ENCODE results near the gene SULT2A1.
"Not testable (repeated sequence)": the region's sequence is repeated elsewhere in the genome, so short reads cannot be mapped to it uniquely, and the experiment has no call there.

The SULT2A1 gene, protein sequence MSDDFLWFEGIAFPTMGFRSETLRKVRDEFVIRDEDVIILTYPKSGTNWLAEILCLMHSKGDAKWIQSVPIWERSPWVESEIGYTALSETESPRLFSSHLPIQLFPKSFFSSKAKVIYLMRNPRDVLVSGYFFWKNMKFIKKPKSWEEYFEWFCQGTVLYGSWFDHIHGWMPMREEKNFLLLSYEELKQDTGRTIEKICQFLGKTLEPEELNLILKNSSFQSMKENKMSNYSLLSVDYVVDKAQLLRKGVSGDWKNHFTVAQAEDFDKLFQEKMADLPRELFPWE

DNA sequence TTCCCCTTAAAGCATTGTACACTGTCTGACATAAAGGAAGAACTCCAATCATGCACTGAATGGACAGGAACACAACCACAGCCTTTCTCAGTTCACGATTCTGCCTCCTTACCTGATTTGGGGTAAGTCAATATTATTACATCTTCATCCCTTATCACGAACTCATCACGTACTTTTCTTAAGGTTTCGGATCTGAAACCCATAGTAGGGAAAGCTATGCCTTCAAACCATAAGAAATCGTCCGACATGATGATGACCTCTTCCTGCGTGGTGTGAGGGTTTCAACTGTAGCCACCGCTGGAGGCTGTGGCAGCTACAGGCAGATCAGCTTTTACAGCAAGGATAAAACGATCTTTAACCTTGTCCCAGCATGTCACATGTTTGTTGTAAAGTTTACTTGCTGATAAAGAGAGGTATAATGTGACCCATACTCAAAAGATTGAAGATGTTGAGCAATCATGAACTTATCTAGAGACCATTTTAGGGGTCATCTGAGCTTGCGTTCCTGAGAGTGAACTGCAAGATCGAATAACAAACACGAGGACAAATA is at the start of gene SULT2A1:
TSS of gene SULT2A1 (minus strand) at position 306 of the 550 bp plus-strand sequence. CDS start at position 248, 58 bp downstream.
- no peak for DNase-seq

DNA sequence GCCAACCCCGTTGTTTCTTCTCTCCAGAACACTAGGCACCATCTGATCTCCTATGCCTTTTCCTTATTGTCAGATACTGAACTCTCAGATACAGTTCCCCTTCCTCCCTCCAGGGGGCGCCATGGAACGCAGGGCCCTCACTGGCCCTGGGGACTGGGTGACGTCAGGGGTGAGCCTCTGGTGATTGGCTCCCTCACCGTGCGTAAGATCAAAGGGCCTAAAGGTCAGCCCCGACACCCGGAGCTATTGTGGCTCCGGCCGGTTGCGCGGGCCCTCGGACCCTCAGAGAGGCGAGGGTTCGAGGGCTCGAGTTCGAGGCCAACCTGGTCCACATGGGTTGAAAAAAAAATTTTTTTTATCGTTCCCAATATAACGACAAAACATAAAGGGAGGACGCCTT is 42.5 kb upstream of the SULT2A1 start:
- DNase-seq: not testable (repeated sequence)

DNA sequence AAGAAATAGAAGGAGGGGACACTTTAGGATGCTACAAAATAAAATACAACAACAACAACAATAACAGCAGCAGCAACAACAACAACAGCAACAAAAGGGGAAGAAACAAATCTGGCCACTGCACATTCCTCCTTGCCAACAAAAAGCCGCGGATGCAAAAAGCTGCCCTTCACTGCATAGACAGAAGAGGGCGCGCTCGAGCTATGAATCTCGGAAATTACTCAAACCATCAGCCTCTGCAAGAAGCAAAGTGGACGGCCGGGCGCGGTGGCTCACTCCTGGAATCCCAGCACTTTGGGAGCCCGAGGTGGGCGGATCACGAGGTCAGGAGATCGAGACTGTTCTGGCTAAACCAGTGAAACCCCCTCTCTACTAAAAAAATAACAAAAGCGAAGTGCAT is 34.0 kb upstream of the SULT2A1 start:
- DNase-seq: not testable (repeated sequence)

DNA sequence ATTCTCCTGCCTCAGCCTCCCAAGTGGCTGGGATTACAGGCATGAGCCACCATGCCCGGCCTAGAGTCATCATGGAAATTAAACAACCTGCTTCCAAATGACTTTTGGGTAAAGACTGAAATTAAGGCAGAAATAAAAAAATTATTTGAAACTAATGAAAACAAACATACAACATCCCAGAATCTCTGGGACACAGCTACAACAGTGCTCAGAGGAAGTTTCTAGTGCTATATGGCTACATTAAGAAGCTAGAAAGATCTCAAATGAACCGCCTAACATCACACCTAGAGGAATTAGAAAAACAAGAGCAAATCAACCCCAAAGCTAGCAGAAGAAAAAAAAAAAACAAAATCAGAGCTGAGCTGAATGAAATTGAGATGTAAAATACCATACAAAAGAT is 24.1 kb upstream of the SULT2A1 start:
- DNase-seq: not testable (repeated sequence)

DNA sequence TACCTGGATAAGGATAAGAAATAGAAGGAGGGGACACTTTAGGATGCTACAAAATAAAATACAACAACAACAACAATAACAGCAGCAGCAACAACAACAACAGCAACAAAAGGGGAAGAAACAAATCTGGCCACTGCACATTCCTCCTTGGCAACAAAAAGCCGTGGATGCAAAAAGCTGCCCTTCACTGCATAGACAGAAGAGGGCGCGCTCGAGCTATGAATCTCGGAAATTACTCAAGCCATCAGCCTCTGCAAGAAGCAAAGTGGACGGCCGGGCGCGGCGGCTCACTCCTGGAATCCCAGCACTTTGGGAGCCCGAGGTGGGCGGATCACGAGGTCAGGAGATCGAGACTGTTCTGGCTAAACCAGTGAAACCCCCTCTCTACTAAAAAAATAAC is 23.2 kb upstream of the SULT2A1 start:
- peak; percentile 78 for DNase-seq

DNA sequence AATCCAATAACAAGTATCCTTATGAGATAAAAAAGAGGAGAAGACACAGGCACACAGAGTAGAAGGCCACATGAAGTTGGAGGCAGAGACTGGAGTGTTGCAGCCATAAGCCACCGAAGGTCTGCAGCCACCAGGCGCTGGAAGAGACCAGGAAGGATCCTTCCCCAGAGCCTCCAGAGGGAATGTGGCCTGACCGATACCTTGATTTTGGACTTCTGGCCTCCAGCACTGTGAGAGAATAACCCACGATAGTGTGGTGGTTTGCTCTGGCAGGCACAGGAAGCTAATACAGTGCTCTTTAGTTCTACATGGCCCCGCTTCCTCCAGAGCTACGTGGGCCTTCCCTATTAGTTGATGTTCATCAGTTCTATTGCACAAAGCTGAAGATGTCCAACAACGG is 15.3 kb upstream of the SULT2A1 start:
- DNase-seq: no peak

DNA sequence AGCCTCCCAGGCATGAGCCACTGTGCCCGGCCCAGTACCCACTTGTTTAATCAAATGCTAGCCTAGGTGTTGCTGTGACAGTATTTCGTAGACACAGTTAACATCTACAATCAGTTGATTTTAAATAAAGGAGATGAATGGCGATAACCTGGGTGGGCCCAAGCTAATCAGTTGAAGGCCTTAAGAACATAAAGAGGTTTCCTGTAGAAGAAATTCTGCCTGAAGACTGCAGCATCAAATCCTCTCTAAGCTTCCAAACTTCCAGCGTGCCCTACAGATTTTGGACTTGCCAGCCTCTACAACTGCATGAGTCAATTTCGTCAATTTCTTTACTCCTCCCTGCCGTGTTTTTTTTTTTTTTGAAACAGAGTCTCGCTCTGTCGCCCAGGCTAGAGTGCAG is 13.2 kb upstream of the SULT2A1 start:
- DNase-seq: no peak

DNA sequence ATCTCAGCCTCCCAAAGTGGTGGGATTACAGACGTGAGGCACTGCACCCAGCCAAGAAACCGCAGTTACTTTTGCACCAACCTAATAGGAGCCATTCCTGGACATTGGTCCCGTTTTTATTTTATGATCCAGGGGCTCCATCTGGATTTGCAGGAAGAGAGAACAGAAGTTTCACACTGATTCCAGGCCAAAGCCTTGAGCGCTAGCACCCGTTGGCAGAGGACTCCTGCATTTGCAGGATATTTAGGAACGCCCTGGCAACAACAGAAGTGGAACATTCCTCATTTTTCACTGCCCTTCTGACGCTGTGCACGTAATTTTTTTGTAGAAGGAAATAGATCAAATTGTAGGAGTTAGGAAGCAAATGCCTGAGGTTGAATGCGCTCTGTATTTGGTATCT is 11.7 kb upstream of the SULT2A1 start:
- DNase-seq: no peak

DNA sequence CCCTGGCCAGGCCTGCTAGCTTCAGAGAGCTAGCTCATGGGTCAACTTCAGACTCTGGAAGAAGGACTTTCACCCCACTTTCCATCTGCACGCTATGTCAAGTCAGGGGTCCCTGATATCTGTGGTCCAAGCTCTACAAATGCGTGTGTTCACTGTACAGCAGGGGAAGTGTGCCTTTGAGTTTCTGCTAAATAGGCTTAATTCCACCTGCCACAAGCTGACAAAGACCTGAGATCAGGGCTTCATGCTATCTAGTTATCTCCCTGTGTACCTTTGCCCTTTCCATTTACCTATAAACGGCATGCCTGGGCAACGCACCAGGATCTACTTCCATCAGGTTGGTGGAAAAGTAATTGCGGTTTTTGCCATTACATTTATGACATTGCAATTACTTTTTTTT is 10.7 kb upstream of the SULT2A1 start:
- no peak for DNase-seq

DNA sequence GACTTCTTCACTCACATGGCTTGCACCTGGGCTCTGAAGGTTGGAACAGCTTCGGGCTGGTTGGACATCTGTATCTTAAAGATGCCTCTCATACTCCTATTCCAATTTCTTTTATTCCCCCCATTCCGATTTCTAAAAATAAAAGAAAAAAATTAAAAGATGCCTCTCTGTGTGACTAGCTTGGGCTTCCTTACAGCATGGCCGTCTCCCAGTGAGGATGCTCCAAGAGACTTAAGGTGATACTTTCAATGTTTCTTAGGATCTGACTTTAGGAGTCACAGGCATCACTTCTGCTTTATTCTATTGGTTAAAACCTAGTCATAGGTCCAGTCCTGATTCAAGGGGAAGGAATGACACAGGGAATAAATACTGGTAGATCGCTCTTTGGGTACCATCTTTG is 9.9 kb upstream of the SULT2A1 start:
- DNase-seq: no peak

DNA sequence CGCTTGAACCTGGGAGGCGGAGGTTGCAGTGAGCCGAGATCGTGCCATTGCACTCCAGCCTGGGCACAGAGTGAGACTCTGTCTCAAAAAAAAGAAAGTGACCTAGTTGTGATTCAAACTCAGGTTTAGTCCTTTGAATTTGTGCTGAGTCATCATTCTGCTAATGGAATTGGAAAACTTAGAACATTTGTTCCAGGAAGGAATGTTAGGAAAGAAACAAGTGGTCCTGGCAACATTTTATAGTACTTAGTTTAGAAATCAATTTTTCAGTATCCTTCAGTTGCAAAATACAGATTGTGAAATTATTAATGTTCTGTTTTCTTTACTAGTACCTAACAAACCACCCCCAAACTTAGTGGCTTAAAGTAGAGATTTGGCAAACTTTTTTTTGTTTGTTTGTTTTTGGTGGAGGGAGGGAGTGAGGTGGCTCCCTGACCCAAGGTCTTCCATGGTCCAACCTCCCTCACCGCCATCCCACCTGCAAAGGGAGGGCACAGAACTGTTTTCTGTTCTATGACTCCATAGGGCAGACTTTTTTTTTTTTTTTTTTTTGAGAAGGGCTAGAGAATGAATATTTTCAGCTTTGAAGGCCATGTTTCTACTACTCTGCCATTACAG is 9.2 kb upstream of the SULT2A1 start:
- DNase-seq: no peak

DNA sequence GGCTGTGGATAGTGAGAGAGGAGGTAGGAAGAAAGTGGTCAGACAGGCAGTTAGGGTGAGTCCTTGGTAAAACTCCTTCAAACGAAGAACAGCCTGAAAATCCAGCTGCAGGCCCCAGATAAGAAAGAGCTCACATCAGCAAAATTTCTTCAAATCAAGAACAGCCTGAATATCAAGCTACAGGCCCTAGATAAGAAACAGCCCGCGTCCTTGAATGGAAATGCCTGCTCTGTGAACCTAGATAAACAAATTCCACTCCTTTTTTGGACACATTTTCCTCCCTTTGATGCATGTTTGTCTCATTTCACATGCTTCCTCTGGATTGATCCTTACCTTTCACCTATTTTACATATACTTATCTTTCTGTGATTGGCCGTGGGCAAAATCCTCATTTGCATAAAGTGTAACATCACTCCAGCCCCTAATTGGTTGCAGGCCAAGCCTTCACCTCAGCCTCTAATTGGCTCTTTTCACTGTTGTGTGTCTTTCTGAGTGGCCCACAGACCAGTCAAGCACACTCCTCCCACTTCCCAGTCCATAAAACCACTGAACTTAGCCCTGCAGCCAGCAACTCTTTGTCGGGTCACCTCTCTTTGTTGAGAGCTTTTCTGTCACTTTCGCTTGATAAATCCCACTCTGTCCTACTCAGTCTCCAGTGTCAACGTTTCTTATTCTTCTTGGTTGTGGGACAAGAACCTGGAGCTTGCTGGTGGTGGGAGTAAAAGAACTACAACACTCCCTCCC is 6.0 kb upstream of the SULT2A1 start:
- DNase-seq: no peak

DNA sequence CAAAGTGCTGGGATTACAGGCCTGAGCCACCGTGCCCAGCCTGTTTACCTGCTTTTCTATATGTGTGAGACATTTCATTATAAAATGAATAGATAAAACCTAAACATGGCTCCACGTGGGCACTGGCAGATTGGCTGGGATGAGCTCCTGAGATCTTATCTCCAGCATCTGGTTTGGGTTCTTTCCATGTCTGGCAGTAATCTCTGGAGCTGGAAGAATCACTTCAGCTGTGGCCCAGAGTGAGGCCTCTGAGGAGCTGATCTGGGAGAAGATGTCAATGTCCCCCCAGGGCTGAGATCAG is 5.5 kb upstream of the SULT2A1 start:
- DNase-seq: no peak

DNA sequence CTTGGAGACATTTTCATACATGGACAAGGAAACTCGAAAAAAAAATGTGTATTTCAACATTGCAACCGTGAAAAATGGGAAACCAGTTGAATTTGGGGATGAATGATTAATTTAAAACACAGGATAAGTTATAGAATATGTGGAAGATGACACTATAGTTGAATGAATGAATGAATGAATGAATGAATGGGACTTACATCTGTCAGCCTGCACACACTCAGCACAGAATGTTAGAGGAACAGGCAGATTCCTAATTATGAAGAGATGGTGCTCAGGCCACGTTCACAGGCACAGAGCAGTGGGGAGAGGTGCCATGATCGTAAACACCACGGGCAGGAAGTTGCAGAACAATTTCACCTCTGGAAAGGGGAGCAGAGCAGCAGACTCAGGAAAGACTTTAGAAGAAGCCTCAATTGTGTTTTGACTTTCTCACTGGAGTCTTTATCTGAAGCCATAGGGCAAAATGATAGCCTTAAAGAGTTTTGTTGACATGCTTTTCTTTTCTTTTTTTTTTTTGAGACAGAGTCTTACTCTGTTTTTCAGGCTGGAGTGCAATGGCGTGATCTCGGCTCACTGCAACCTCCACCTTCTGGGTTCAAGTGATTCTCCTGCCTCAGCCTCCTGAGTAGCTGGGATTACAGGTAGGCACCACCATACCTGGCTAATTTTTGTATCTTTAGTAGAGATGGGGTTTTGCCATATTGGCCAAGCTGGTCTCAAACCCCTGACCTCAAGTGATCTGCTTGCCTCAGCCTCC is 4.9 kb upstream of the SULT2A1 start:
- DNase-seq: no peak

DNA sequence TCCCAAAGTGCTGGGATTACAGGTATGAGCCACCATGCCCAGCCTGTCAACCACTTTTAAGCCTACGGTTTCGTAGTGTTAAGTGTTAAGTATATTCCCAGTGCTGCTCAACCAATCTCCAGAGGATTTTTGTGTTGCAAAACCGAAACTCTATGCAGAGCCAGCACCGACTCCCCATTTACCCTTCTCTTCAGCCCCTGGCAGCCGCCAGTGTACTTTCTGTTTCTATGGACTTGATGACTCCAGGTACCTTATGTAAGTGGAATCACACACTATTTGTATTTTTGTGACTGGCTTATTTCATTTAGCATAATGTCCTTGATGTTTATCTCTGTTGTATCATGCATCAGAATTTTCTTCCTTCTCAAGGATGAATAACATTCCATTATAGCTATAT is 1.1 kb downstream of the SULT2A1 start:
- no peak for DNase-seq

DNA sequence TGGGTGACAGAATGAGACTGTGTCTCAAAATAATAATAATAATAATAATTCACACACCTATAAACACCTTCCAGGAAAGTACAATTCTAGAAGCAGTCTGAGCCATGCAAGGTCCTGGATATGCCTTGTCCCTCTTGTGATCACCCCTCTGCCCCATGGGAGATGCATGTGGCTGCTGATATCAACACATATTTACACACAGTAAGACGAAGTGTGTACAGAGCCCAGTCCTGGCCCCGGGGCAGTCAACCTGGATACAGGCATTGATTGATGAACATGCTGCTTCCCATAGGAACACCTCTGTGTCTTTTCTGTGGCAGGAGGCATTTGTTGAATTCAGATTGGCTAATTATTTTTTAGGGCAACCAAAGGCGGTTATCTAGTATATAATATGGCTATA is 3.2 kb downstream of the SULT2A1 start:
- no peak for DNase-seq

DNA sequence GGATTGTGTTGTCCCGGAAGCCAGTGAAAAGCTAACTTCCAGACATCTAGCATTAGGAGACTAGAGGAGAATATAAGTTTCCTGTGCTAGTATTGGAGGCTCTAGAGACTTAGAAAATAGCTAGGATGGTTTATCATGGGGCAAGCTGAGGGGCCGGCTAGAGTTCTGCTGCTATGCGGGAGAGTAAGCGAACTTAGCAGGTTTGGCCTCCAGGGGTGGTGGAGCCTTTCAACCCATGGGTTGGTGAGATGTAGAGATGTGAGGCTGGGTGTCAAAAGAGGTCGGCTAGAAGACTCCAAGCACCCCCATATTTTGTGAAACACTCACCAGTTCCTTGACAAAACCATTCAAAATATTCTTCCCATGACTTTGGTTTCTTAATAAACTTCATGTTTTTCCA is 4.4 kb downstream of the SULT2A1 start:
- DNase-seq: no peak

DNA sequence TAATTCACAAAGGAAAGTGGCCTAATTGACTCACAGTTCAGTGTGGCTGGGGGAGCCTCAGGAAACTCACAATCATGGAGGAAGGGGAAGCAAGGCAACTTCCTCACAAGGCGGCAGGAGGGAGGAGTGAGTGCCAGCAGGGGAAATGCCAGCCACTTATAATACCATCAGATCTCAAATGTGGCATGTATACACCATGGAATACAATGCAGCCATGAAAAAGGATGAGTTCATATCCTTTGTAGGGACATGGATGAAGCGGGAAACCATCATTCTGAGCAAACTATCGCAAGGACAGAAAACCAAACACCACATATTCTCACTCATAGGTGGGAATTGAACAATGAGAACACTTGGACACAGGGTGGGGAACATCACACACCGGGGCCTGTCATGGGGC is 6.7 kb downstream of the SULT2A1 start:
- DNase-seq: not testable (repeated sequence)

DNA sequence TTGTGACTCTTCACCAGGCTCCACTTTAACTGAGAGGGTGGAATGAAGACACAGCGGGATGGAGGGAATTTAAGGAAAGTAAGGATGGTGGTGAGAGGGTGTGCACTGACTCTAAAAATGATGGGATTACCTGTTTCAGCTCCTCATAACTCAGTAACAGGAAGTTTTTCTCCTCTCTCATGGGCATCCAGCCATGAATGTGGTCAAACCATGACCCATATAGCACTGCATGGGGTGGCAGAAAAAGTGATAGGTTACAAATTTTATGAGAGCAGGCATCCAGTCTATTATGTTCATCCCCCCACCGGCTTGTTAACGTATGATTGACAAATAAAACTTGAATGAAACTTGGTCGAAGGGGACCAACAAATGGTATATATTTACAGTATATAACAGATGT is 7.2 kb downstream of the SULT2A1 start:
- no peak for DNase-seq

DNA sequence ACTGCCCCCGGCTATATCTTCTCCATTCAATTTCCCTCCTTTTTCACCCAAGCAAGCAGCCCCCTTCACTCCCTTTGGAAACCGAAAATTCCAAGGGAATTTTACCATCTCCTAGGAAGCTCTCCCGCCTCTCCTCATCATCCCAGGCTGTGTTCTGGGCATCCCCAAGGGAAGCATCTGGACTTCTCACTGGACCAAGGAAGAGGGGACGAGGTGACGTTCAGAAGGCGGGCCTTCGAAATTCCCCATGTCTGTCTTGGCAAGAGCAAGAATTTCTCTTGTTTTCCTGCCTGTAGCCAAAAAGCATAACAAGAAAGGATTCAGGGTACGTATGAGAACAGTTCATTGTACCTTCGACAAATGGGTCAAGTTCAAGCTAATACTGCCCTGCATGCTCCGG is 20.9 kb downstream of the SULT2A1 start:
- no peak for DNase-seq

DNA sequence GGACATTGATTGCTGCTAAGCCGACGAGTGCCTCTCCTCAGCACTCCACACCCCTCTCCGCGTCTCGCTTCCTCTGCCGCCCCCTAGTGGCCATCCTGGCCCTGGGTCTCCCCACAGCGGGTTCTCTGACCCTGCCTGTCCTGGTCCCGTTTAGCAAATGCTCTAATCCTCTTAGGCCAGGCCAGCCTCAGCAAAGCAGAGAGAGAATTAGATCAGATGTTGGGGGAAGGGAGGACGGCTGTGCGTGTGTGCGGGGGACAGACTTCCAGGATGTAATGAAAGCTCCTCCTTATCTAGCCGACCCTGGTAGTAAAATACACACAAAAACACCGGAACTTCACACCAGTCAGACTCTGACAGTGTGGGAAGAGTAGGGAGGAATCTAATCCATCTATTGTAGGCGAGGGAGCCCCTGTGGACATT is 22.6 kb downstream of the SULT2A1 start:
- peak; percentile 92 for DNase-seq

DNA sequence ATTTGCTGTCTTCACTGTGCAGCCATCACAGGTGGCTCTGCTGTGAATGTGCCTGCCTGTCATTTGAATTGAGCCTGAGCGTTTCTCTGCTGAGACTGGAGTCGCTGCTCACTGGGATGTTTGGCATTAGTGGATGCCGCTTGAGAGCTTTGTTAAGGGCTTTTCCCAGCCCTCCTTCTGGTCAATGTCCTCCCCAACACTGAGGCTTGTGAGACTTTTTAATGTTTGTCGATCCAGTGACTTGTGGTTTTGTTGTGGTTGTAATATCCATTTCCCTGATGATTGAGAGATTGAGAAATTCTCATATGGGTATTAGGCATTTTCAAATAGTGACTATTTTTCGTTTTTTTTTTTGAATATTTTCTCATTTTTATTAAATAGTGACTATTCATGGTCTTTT is 24.5 kb downstream of the SULT2A1 start:
- DNase-seq: no peak

DNA sequence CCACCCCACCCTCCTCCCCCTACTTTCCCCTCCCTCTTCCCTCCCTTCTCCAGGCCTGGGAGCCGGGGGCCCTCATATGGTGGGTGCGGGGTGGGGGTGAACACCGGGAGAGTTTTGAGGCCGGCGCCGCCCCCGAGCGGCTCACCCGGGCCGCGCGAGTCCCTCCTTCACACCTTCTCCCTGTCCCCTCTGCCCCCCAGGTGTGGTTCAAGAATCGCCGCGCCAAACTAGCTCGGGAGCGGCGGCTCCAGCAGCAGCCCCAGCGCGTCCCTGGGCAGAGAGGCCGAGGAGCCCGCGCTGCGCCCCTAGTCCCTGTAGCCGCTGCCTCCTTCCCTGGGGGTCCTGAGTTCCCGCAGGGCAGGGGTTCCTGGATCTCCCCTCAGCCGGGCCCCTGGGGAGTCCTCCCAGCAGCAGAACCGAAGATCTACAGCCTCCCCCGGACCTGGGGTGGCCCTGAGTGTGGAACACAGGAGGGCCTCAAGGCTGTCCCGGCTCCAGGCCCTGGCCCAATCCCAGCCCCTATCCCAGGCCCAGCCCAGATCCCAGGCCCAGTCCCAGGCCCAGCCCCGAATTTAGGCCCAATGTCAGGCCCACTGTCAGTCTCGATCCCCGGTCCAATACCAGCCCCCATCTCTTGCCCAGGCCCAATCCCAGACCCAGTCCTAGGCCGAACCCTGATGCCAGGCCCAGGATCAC is 25.4 kb downstream of the SULT2A1 start:
- DNase-seq: no peak
